Mesenchymal stem cell (in vitro differentiated cells and primary cell): ENCODE data around the gene GARIN5A.

ENCODE experiments used
- DNase-seq: peaks from one replicate; pipeline ENCODE4 v3.0.0-alpha.2; 2013
- H2AFZ ChIP-seq: one replicate; pipeline ENCODE4 v1.6.1; 2013; ENCODE audit warnings: low read depth, mild to moderate bottlenecking, control low read depth, inconsistent platforms, low read length, moderate library complexity
- H2AK5ac ChIP-seq: 2 replicates; pipeline ENCODE4 v1.6.1; 2013; ENCODE audit warnings: low read length, moderate library complexity, mild to moderate bottlenecking, inconsistent platforms; ENCODE audit not compliant: severe bottlenecking
- H2BK120ac ChIP-seq: one replicate; pipeline ENCODE4 v1.6.1; 2013; ENCODE audit warnings: low read depth, mild to moderate bottlenecking, inconsistent platforms, low read length, moderate library complexity
- H2BK12ac ChIP-seq, 2 experiments: one replicate each; pipeline ENCODE4 v1.6.1; 2013; ENCODE audit warnings: inconsistent platforms in 2 of 2, low read length in 2 of 2, mild to moderate bottlenecking in 2 of 2, moderate library complexity in 2 of 2, control low read depth in 1 of 2
- H2BK15ac ChIP-seq: one replicate; pipeline ENCODE4 v1.6.1; 2013; ENCODE audit warnings: mild to moderate bottlenecking, low read depth, inconsistent platforms; ENCODE audit not compliant: poor library complexity, severe bottlenecking
- H2BK5ac ChIP-seq: 2 replicates; pipeline ENCODE4 v1.6.1; 2013; ENCODE audit warnings: low read depth, mild to moderate bottlenecking, low read length, control low read depth, inconsistent platforms; ENCODE audit not compliant: poor library complexity, severe bottlenecking
- H3K14ac ChIP-seq, 2 experiments: one replicate each; pipeline ENCODE4 v1.6.1; 2013; ENCODE audit warnings: inconsistent platforms in 2 of 2, low read length in 2 of 2, control low read depth in 1 of 2, mild to moderate bottlenecking in 1 of 2, moderate library complexity in 1 of 2
- H3K18ac ChIP-seq, 2 experiments: one replicate each; pipeline ENCODE4 v1.6.1; 2013; ENCODE audit warnings: inconsistent platforms in 2 of 2, low read length in 2 of 2, control low read depth in 1 of 2, low read depth in 1 of 2, mild to moderate bottlenecking in 1 of 2
- H3K23ac ChIP-seq, 2 experiments: one replicate each; pipeline ENCODE4 v1.6.1; 2013; ENCODE audit warnings: inconsistent platforms in 2 of 2, low read length in 2 of 2, mild to moderate bottlenecking in 2 of 2, moderate library complexity in 2 of 2, control low read depth in 1 of 2
- H3K27ac ChIP-seq: 2 replicates; pipeline ENCODE4 v1.5.1; 2013; ENCODE audit warnings: mild to moderate bottlenecking, moderate library complexity, low read length, control low read depth, inconsistent platforms; ENCODE audit not compliant: poor library complexity, severe bottlenecking
- H3K27me3 ChIP-seq, 2 experiments: 2 replicates each; pipeline versions ENCODE4 v1.6.1 to v1.7.0; 2013; ENCODE audit warnings: low read length in 2 of 2, mild to moderate bottlenecking in 2 of 2, moderate library complexity in 2 of 2, control low read depth in 1 of 2, inconsistent platforms in 1 of 2; ENCODE audit not compliant: control insufficient read depth in 1 of 2, insufficient read depth in 1 of 2
- H3K36me3 ChIP-seq, 2 experiments: 2 replicates each; pipeline versions ENCODE4 v1.6.1 to v1.7.0; 2013; ENCODE audit warnings: low read length in 2 of 2, control low read depth in 1 of 2, inconsistent platforms in 1 of 2, low read depth in 1 of 2, mild to moderate bottlenecking in 1 of 2; ENCODE audit not compliant: insufficient read depth in 2 of 2, control insufficient read depth in 1 of 2
- H3K4ac ChIP-seq, 2 experiments: one replicate each; pipeline ENCODE4 v1.6.1; 2013; ENCODE audit warnings: inconsistent platforms in 2 of 2, low read length in 2 of 2, mild to moderate bottlenecking in 2 of 2, moderate library complexity in 2 of 2, control low read depth in 1 of 2, low read depth in 1 of 2
- H3K4me1 ChIP-seq: 2 replicates; pipeline ENCODE4 v1.6.1; 2013; ENCODE audit warnings: low read depth, low read length, control low read depth; ENCODE audit not compliant: control insufficient read depth, insufficient read depth
- H3K4me2 ChIP-seq: 2 replicates; pipeline ENCODE4 v1.6.1; 2013; ENCODE audit warnings: low read length, mild to moderate bottlenecking, inconsistent platforms; ENCODE audit not compliant: poor library complexity, severe bottlenecking
- H3K4me3 ChIP-seq, 2 experiments: 2 replicates each; pipeline versions ENCODE4 v1.5.1 to v1.7.0; 2013; ENCODE audit warnings: low read length in 2 of 2, mild to moderate bottlenecking in 2 of 2, control low read depth in 1 of 2, low read depth in 1 of 2; ENCODE audit not compliant: insufficient read depth in 1 of 2
- H3K79me1 ChIP-seq: replicated peaks from 2 replicates; pipeline ENCODE4 v1.6.1; 2013; ENCODE audit warnings: mild to moderate bottlenecking, control low read depth, low read length, inconsistent platforms; ENCODE audit not compliant: poor library complexity, severe bottlenecking
- H3K9ac ChIP-seq: 2 replicates; pipeline ENCODE4 v1.7.0; 2013; ENCODE audit warnings: mild to moderate bottlenecking, low read length, moderate library complexity
- H3K9me3 ChIP-seq: 2 replicates; pipeline ENCODE4 v1.7.0; 2013; ENCODE audit warnings: mild to moderate bottlenecking, low read length; ENCODE audit not compliant: control insufficient read depth
- H4K8ac ChIP-seq: one replicate; pipeline ENCODE4 v1.6.1; 2013; ENCODE audit warnings: inconsistent platforms, mild to moderate bottlenecking, low read length, moderate library complexity
- H4K91ac ChIP-seq: one replicate; pipeline ENCODE4 v1.6.1; 2013; ENCODE audit warnings: mild to moderate bottlenecking, low read length, inconsistent platforms
- WGBS: methylation state at CpG from one replicate; pipeline ENCODE4 v1.1.7; 2013; ENCODE audit warnings: mixed read lengths; 5-methylcytosine and 5-hydroxymethylcytosine counted together

GARIN5A gene

DNA sequence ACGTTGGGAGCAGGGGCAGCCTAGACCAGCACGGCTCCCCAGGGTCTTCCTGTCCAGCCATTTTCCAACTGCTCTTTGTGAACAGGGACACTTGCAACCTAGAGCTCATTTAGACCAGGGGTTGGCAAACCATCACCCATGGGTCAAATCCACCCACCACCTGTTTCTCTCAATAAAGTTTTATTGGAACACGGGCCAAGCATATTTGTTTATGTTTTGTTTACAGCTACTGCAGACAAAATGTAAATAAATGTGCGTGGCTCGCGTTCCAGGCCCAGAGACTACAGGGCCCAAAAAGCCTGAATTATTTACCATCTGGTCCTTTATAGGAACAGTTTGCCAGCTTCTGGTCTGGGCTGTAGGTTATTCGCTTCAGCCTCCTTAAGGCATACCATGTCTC, 13.7 kb downstream of the GARIN5A start:
- WGBS: 71% methylated on average over 7 of the region's 7 CpGs
- H4K91ac ChIP-seq: no peak overlapping the region
- peaks cover 0 to 7% of the 10 kb centered on the region in 2 experiments for H3K36me3 ChIP-seq
- H3K4me3 ChIP-seq: no peak overlapping the region
- no peak overlapping the region for H3K27ac ChIP-seq
- H4K8ac ChIP-seq: no peak overlapping the region
- no peak overlapping the region for H2BK5ac ChIP-seq
- no peak for DNase-seq
- H3K79me1 ChIP-seq: no peaks in the 10 kb centered on the region
- H2AK5ac ChIP-seq: peak overlapping the region; percentile 25
- H3K18ac ChIP-seq: no peak overlapping the region
- peaks cover 12% of the 10 kb centered on the region for H3K4me1 ChIP-seq
- H2BK120ac ChIP-seq: no peak overlapping the region
- H2BK15ac ChIP-seq: no peak overlapping the region
- H3K4ac ChIP-seq: no peak overlapping the region
- H3K9ac ChIP-seq: no peak overlapping the region
- no peak overlapping the region for H3K4me2 ChIP-seq
- H3K23ac ChIP-seq: no peak overlapping the region
- no peak overlapping the region for H2AFZ ChIP-seq
- H3K9me3 ChIP-seq: no peaks in the 10 kb centered on the region
- no peak overlapping the region for H2BK12ac ChIP-seq
- no peak overlapping the region for H3K14ac ChIP-seq
- peaks cover 0 to 44% of the 10 kb centered on the region in 2 experiments for H3K27me3 ChIP-seq

- Histone ChIP-seq H4K91ac (peak overlapping the region; percentile 11), H3K14ac (no peak overlapping the region), H3K79me1 (no peaks in the 10 kb centered on the region), H2BK15ac (no peak overlapping the region), H2AFZ (no peak overlapping the region), H3K9ac (no peak overlapping the region), H3K23ac (no peak overlapping the region), H3K4ac (no peak overlapping the region), H3K4me3 (no peak overlapping the region), H3K4me1 (peaks cover 12% of the 10 kb centered on the region), H3K4me2 (no peak overlapping the region), H3K18ac (no peak overlapping the region), H2AK5ac (peak overlapping the region; percentile 47), H2BK12ac (no peak overlapping the region), H3K27me3 (peaks cover 0 to 50% of the 10 kb centered on the region in 2 experiments), H3K36me3 (peaks cover 0 to 11% of the 10 kb centered on the region in 2 experiments), H4K8ac (no peak overlapping the region), H3K27ac (peak overlapping the region; percentile 79), H3K9me3 (no peaks in the 10 kb centered on the region), H2BK5ac (peak overlapping the region; percentile 33), H2BK120ac (no peak overlapping the region)
- WGBS: 37% methylated on average over 27 of the region's 28 CpGs
- peak; percentile 68 for DNase-seq
Observed at GRCh38 chr19:50461066-50461875, 15.4 kb downstream of the GARIN5A start.

DNA sequence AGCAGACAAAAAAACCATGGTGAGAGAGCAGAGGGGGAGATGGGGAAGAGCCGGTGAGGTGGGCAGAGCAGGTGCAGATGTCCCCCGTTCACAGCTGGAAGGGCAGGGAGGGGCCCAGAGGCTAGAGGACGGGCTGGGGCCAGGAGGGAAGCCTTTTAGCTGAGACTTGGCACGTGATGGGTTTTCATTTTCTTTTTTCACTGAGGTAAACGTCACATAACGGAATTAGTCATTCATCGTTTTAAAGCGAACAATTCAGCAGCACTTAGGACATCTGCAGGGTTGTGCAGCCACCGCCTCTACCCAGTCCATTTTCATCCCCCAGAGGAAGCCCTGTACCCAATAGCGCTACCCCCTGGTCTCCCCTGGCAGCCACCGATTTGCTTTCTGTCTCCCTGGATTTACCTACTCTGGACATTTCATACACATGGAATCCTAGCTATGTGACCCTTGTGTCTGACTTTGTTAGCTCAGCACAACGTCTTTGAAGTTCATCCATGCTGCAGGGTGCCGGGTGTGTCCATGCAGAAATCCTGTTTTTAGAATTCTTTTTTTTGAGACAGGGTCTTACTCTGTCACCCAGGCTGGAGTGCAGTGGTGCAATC, 16.4 kb downstream of the GARIN5A start:
- H2BK120ac ChIP-seq: no peak overlapping the region
- no peak overlapping the region for H3K23ac ChIP-seq
- H3K9ac ChIP-seq: peak overlapping the region; percentile 55
- H3K9me3 ChIP-seq: no peaks in the 10 kb centered on the region
- H2BK15ac ChIP-seq: no peak overlapping the region
- no peak overlapping the region for H4K91ac ChIP-seq
- H2AFZ ChIP-seq: no peak overlapping the region
- peaks cover 0 to 49% of the 10 kb centered on the region in 2 experiments for H3K27me3 ChIP-seq
- H3K27ac ChIP-seq: peak overlapping the region; percentile 79
- no peak overlapping the region for H4K8ac ChIP-seq
- no peak overlapping the region for H2BK12ac ChIP-seq
- peaks cover 0 to 10% of the 10 kb centered on the region in 2 experiments for H3K36me3 ChIP-seq
- no peak overlapping the region for H3K4ac ChIP-seq
- no peak overlapping the region for H3K18ac ChIP-seq
- H3K79me1 ChIP-seq: no peaks in the 10 kb centered on the region
- 54% methylated on average over 13 of the region's 13 CpGs for WGBS
- H3K14ac ChIP-seq: no peak overlapping the region
- no peak for DNase-seq
- peak overlapping the region; percentile 16 for H2AK5ac ChIP-seq
- peak overlapping the region; percentile 31 for H3K4me2 ChIP-seq
- peak overlapping the region in 1 of 2 experiments; percentile 61 for H3K4me3 ChIP-seq
- no peak overlapping the region for H2BK5ac ChIP-seq
- H3K4me1 ChIP-seq: peaks cover 12% of the 10 kb centered on the region

GRCh38 chr19:50459638-50460037, 17.0 kb downstream of the GARIN5A start:
- H3K9ac ChIP-seq: peak overlapping the region; percentile 55
- H3K36me3 ChIP-seq: peaks cover 0 to 10% of the 10 kb centered on the region in 2 experiments
- H2AK5ac ChIP-seq: peak overlapping the region; percentile 16
- H3K18ac ChIP-seq: no peak overlapping the region
- no peak overlapping the region for H4K91ac ChIP-seq
- WGBS: no CpG with 5 or more reads among the region's 1 CpG
- peak overlapping the region; percentile 31 for H3K4me2 ChIP-seq
- no peak overlapping the region for H3K23ac ChIP-seq
- H3K14ac ChIP-seq: no peak overlapping the region
- no peak overlapping the region for H2BK15ac ChIP-seq
- peaks cover 12% of the 10 kb centered on the region for H3K4me1 ChIP-seq
- H2AFZ ChIP-seq: no peak overlapping the region
- no peak overlapping the region for H2BK5ac ChIP-seq
- H3K9me3 ChIP-seq: no peaks in the 10 kb centered on the region
- H3K79me1 ChIP-seq: no peaks in the 10 kb centered on the region
- no peak overlapping the region for H2BK120ac ChIP-seq
- no peak overlapping the region for H2BK12ac ChIP-seq
- no peak for DNase-seq
- peak overlapping the region; percentile 77 for H3K27ac ChIP-seq
- H4K8ac ChIP-seq: no peak overlapping the region
- peaks cover 0 to 49% of the 10 kb centered on the region in 2 experiments for H3K27me3 ChIP-seq
- no peak overlapping the region for H3K4ac ChIP-seq
- no peak overlapping the region for H3K4me3 ChIP-seq
